ENCODE results near the gene AHI1.

AHI1 gene

DNA sequence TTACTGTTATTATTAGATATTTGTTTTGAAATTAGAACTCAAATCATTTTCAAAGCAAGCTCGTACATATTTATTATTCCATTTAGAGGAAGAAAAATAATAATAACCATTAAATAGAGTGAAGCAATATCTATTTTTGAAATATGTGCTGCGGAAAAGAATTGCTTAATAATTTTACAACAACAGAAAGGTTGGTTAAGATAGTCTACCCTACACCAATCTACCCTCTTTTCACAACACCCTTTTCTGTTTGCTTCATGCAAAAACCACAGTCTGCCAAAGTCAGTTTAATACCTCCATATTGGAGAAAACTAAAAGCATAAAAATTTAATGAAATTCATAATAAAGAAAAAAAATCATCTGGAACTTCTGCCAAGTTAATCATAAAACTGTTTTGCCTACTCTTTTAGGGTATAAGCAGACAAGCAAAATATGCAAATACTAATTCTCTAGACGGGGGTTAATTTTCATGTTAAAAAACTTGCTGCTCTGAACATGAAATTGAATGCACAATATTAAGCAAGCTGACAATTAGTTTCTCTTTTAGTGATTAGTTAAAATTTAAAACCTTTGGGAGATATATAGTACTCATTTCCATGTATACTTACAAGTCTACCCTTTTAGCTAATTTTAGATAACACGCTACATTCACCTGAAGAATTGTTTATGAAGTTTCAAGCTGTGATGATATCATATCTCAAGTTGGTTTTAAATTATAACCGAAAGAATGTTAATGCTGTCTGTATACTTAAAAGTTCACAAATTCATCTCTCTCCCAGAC is 100.2 kb downstream of the AHI1 start:
- no CpG with 5 or more reads among the region's 5 CpGs for WGBS (ENCODE audit: insufficient coverage, insufficient read length)
- H3K4me3 ChIP-seq (ENCODE audit: low read length), result no peak overlapping the region
- H3K4me1 ChIP-seq (ENCODE audit: control insufficient read depth, insufficient read depth, low read length), result no peaks in the 10 kb centered on the region
- H3K36me3 ChIP-seq (ENCODE audit: control insufficient read depth, insufficient read depth, low read length), result no peaks in the 10 kb centered on the region
- H3K27me3 ChIP-seq (ENCODE audit: control insufficient read depth, insufficient read depth, low read length), result no peaks in the 10 kb centered on the region
- no peak for DNase-seq (ENCODE audit: low read depth, low spot score)
- no peak overlapping the region for H3K27ac ChIP-seq (ENCODE audit: low read length)
- no peaks in the 10 kb centered on the region for H3K9me3 ChIP-seq (ENCODE audit: control insufficient read depth, insufficient read depth, low read length)

DNA sequence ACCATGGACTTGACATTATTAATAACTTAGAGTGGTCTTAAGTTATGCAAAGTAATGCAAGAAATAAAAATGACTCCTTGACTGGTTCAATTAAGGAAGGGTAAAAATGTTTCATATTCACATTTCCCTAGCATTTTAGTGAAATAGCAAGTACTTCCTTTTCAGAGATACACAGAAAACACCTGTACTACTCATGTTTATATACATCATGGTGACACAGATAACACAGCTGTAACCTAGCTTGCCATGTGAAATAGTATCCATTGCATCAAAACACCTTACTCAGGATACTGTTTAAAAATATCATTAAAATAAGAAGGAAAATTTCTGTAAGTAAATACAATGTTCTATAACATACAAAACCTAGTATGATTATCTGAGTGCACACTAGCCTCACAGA is 102.4 kb downstream of the AHI1 start:
- Histone ChIP-seq H3K4me3 (ENCODE audit: low read length) (no peak overlapping the region), H3K9me3 (ENCODE audit: control insufficient read depth, insufficient read depth, low read length) (no peaks in the 10 kb centered on the region), H3K4me1 (ENCODE audit: control insufficient read depth, insufficient read depth, low read length) (no peaks in the 10 kb centered on the region), H3K27ac (ENCODE audit: low read length) (no peak overlapping the region), H3K36me3 (ENCODE audit: control insufficient read depth, insufficient read depth, low read length) (no peaks in the 10 kb centered on the region), H3K27me3 (ENCODE audit: control insufficient read depth, insufficient read depth, low read length) (no peaks in the 10 kb centered on the region)
- no peak for DNase-seq (ENCODE audit: low read depth, low spot score)

DNA sequence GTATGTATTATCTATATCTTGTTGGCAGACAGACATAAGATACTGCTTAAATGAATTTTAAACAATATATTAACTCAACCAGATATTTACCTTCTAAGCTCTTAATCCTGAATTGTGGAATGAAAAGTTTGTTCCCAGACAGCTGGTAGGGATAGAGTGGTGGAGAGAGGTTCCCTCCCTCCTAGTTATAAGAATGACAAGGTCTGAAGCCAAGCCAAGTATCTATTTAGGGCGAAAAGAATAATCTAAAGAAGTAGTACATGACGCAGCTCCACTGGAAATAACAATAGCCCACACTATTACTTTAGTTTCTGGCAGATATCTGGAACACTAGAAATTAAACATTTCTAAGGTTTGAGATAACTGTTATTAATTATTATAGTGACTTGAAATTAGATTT is 104.3 kb downstream of the AHI1 start:
- no peaks in the 10 kb centered on the region for H3K9me3 ChIP-seq (ENCODE audit: control insufficient read depth, insufficient read depth, low read length)
- no peaks in the 10 kb centered on the region for H3K27me3 ChIP-seq (ENCODE audit: control insufficient read depth, insufficient read depth, low read length)
- no peak overlapping the region for H3K4me3 ChIP-seq (ENCODE audit: low read length)
- WGBS (ENCODE audit: insufficient coverage, insufficient read length), result no CpG with 5 or more reads among the region's 2 CpGs
- DNase-seq (ENCODE audit: low read depth, low spot score), result no peak
- no peaks in the 10 kb centered on the region for H3K36me3 ChIP-seq (ENCODE audit: control insufficient read depth, insufficient read depth, low read length)
- no peak overlapping the region for H3K27ac ChIP-seq (ENCODE audit: low read length)
- H3K4me1 ChIP-seq (ENCODE audit: control insufficient read depth, insufficient read depth, low read length), result no peaks in the 10 kb centered on the region

DNA sequence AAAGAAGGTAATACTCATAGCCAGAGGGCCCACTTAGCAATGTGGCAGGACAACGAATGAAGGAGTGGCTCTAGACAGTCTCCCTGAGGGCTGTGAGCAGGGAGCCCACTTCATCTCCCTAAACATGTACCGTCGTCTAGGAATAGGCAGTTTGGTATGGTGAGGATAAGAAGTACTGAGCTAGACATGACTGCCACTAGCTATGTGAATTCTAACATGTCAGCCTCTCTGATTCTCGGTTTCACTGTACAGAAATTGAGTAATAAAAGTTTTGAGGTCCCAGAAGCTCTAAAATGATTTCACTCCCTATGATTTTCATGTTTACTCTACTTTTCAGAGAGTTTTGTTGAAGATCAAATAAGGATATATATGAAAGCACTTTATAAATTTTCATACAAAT is 107.1 kb downstream of the AHI1 start:
- no peaks in the 10 kb centered on the region for H3K9me3 ChIP-seq (ENCODE audit: control insufficient read depth, insufficient read depth, low read length)
- no peaks in the 10 kb centered on the region for H3K4me1 ChIP-seq (ENCODE audit: control insufficient read depth, insufficient read depth, low read length)
- no CpG with 5 or more reads among the region's 4 CpGs for WGBS (ENCODE audit: insufficient coverage, insufficient read length)
- no peaks in the 10 kb centered on the region for H3K36me3 ChIP-seq (ENCODE audit: control insufficient read depth, insufficient read depth, low read length)
- H3K27me3 ChIP-seq (ENCODE audit: control insufficient read depth, insufficient read depth, low read length), result no peaks in the 10 kb centered on the region
- no peak overlapping the region for H3K4me3 ChIP-seq (ENCODE audit: low read length)
- no peak overlapping the region for H3K27ac ChIP-seq (ENCODE audit: low read length)
- DNase-seq (ENCODE audit: low read depth, low spot score), result no peak

- Histone ChIP-seq H3K4me3 (ENCODE audit: low read length) (no peak overlapping the region), H3K4me1 (ENCODE audit: control insufficient read depth, insufficient read depth, low read length) (no peaks in the 10 kb centered on the region), H3K36me3 (ENCODE audit: control insufficient read depth, insufficient read depth, low read length) (no peaks in the 10 kb centered on the region), H3K9me3 (ENCODE audit: control insufficient read depth, insufficient read depth, low read length) (no peaks in the 10 kb centered on the region), H3K27me3 (ENCODE audit: control insufficient read depth, insufficient read depth, low read length) (no peaks in the 10 kb centered on the region), H3K27ac (ENCODE audit: low read length) (no peak overlapping the region)
- no CpG with 5 or more reads among the region's 2 CpGs for WGBS (ENCODE audit: insufficient coverage, insufficient read length)
- no peak for DNase-seq (ENCODE audit: low read depth, low spot score)
These were observed 112.2 kb downstream of the AHI1 start for GRCh38 chr6:135385299-135385698.

DNA sequence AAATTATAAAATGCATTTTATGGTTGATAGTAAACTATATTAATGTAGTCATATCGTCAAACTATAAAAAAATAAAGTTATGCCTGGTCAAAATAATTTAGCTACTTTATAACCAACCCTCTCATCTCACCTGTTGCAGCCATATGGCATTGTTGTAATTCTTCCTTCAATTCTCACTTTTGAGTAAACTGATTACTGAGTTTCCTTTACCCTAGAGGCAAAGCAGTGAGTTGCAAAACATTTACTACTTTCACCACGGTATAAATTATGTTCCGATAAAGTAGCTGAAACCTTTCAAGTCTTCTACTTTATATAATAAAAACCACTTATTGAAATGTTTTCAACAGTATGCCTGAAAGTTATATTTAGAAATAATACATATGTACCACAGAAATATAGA is 113.8 kb downstream of the AHI1 start:
- no peak overlapping the region for H3K27ac ChIP-seq (ENCODE audit: low read length)
- H3K4me3 ChIP-seq (ENCODE audit: low read length), result no peak overlapping the region
- no peak for DNase-seq (ENCODE audit: low read depth, low spot score)
- no peaks in the 10 kb centered on the region for H3K9me3 ChIP-seq (ENCODE audit: control insufficient read depth, insufficient read depth, low read length)
- H3K36me3 ChIP-seq (ENCODE audit: control insufficient read depth, insufficient read depth, low read length), result no peaks in the 10 kb centered on the region
- no CpG with 5 or more reads among the region's 3 CpGs for WGBS (ENCODE audit: insufficient coverage, insufficient read length)
- no peaks in the 10 kb centered on the region for H3K4me1 ChIP-seq (ENCODE audit: control insufficient read depth, insufficient read depth, low read length)
- H3K27me3 ChIP-seq (ENCODE audit: control insufficient read depth, insufficient read depth, low read length), result no peaks in the 10 kb centered on the region

DNA sequence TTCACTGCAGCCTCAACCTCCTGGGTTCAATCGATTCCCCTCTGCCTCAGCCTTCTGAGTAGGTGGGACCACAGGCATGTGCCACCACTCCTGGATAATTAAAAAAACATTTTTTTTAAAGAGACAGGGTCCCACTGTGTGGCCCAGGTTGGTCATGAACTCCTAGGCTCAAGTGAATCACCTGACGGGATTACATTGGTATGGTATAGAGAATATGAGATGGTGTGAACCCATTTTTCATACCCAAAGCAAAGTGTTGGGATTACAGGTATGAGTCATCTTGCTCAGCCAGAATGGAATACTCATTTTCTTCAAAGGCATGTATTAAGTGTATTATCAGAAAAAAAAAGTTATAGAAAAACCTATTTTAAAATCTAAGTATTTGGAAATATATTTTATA is 114.2 kb downstream of the AHI1 start:
- H3K27ac ChIP-seq (ENCODE audit: low read length), result no peak overlapping the region
- no peaks in the 10 kb centered on the region for H3K36me3 ChIP-seq (ENCODE audit: control insufficient read depth, insufficient read depth, low read length)
- no CpG with 5 or more reads among the region's 2 CpGs for WGBS (ENCODE audit: insufficient coverage, insufficient read length)
- no peak for DNase-seq (ENCODE audit: low read depth, low spot score)
- H3K4me1 ChIP-seq (ENCODE audit: control insufficient read depth, insufficient read depth, low read length), result no peaks in the 10 kb centered on the region
- H3K4me3 ChIP-seq (ENCODE audit: low read length), result no peak overlapping the region
- no peaks in the 10 kb centered on the region for H3K9me3 ChIP-seq (ENCODE audit: control insufficient read depth, insufficient read depth, low read length)
- no peaks in the 10 kb centered on the region for H3K27me3 ChIP-seq (ENCODE audit: control insufficient read depth, insufficient read depth, low read length)

- no peak overlapping the region for H3K4me3 ChIP-seq (ENCODE audit: low read length)
- no peaks in the 10 kb centered on the region for H3K4me1 ChIP-seq (ENCODE audit: control insufficient read depth, insufficient read depth, low read length)
- H3K9me3 ChIP-seq (ENCODE audit: control insufficient read depth, insufficient read depth, low read length), result no peaks in the 10 kb centered on the region
- no peaks in the 10 kb centered on the region for H3K36me3 ChIP-seq (ENCODE audit: control insufficient read depth, insufficient read depth, low read length)
- no peak overlapping the region for H3K27ac ChIP-seq (ENCODE audit: low read length)
- 100% methylated on average over 2 of the region's 2 CpGs for WGBS (ENCODE audit: insufficient coverage, insufficient read length)
- no peak for DNase-seq (ENCODE audit: low read depth, low spot score)
- no peaks in the 10 kb centered on the region for H3K27me3 ChIP-seq (ENCODE audit: control insufficient read depth, insufficient read depth, low read length)
These were observed 115.3 kb downstream of the AHI1 start for GRCh38 chr6:135382182-135382628.

DNA sequence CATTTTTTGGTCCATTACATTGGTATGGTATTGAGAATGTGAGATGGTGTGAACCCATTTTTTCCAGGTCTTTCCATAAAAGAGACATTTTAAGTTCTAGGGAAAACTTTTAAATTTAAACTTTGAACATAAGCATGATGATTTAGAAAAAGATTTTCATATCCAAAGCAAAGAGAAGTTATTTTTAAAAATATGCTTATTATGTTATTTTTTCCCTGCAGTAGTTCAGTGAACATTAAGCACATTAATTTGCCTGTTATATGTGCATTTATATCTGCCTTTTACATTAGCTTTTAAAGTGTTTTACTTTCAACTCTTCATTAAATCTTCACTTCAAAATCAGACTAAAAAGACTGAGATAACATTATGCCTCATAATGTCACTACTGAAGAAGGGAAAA is 116.7 kb downstream of the AHI1 start:
- DNase-seq (ENCODE audit: low read depth, low spot score), result no peak
- H3K4me3 ChIP-seq (ENCODE audit: low read length), result no peak overlapping the region
- no peaks in the 10 kb centered on the region for H3K36me3 ChIP-seq (ENCODE audit: control insufficient read depth, insufficient read depth, low read length)
- no peaks in the 10 kb centered on the region for H3K27me3 ChIP-seq (ENCODE audit: control insufficient read depth, insufficient read depth, low read length)
- H3K4me1 ChIP-seq (ENCODE audit: control insufficient read depth, insufficient read depth, low read length), result no peaks in the 10 kb centered on the region
- no peaks in the 10 kb centered on the region for H3K9me3 ChIP-seq (ENCODE audit: control insufficient read depth, insufficient read depth, low read length)
- H3K27ac ChIP-seq (ENCODE audit: low read length), result no peak overlapping the region

- no peak overlapping the region for H3K4me3 ChIP-seq (ENCODE audit: low read length)
- DNase-seq (ENCODE audit: low read depth, low spot score), result no peak
- H3K27ac ChIP-seq (ENCODE audit: low read length), result no peak overlapping the region
- H3K27me3 ChIP-seq (ENCODE audit: control insufficient read depth, insufficient read depth, low read length), result no peaks in the 10 kb centered on the region
- H3K36me3 ChIP-seq (ENCODE audit: control insufficient read depth, insufficient read depth, low read length), result no peaks in the 10 kb centered on the region
- no peaks in the 10 kb centered on the region for H3K9me3 ChIP-seq (ENCODE audit: control insufficient read depth, insufficient read depth, low read length)
- no peaks in the 10 kb centered on the region for H3K4me1 ChIP-seq (ENCODE audit: control insufficient read depth, insufficient read depth, low read length)
These were observed 117.9 kb downstream of the AHI1 start for GRCh38 chr6:135379647-135380046.

DNA sequence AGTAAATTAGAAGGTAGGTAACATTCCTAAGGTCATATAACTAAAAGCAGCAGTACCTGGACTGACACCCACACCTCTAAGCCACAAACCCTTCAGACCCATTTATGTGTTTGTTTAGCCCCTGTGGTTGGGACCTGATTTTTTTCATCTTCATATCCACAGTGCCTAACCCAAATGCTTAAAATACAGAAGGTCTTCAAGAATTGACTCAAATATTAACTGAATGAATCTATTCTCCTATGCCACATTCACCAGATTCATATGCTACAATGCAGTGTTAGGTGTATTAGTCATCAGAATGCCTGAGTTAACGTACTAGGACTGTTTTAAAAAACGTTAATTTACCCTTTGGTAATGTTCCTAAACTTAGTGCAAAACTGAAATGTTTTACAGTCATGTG is 124.8 kb downstream of the AHI1 start:
- Histone ChIP-seq H3K36me3 (ENCODE audit: control insufficient read depth, insufficient read depth, low read length) (no peaks in the 10 kb centered on the region), H3K4me3 (ENCODE audit: low read length) (no peak overlapping the region), H3K9me3 (ENCODE audit: control insufficient read depth, insufficient read depth, low read length) (no peaks in the 10 kb centered on the region), H3K4me1 (ENCODE audit: control insufficient read depth, insufficient read depth, low read length) (no peaks in the 10 kb centered on the region), H3K27me3 (ENCODE audit: control insufficient read depth, insufficient read depth, low read length) (no peaks in the 10 kb centered on the region), H3K27ac (ENCODE audit: low read length) (no peak overlapping the region)
- no peak for DNase-seq (ENCODE audit: low read depth, low spot score)
- no CpG with 5 or more reads among the region's 2 CpGs for WGBS (ENCODE audit: insufficient coverage, insufficient read length)
